GM12865 (cell line): ENCODE measurements around the gene NTRK2.

Experiments
- DNase-seq: peaks from one replicate; pipeline ENCODE4 v3.0.0; 2010; ENCODE audit warnings: low read depth
- H3K4me3 ChIP-seq: 2 replicates; pipeline ENCODE4 v1.5.1; 2011; ENCODE audit warnings: mild to moderate bottlenecking, low read depth, low read length, control low read depth
- TF ChIP-seq, protein P1 (sequence below): IDR thresholded peaks from 2 replicates; pipeline ENCODE4 v1.5.1; 2011; ENCODE audit warnings: low read length, control low read depth, low read depth, inconsistent platforms; ENCODE audit not compliant: insufficient read depth; ENCODE audit errors: missing control alignments

The NTRK2 gene

DNA sequence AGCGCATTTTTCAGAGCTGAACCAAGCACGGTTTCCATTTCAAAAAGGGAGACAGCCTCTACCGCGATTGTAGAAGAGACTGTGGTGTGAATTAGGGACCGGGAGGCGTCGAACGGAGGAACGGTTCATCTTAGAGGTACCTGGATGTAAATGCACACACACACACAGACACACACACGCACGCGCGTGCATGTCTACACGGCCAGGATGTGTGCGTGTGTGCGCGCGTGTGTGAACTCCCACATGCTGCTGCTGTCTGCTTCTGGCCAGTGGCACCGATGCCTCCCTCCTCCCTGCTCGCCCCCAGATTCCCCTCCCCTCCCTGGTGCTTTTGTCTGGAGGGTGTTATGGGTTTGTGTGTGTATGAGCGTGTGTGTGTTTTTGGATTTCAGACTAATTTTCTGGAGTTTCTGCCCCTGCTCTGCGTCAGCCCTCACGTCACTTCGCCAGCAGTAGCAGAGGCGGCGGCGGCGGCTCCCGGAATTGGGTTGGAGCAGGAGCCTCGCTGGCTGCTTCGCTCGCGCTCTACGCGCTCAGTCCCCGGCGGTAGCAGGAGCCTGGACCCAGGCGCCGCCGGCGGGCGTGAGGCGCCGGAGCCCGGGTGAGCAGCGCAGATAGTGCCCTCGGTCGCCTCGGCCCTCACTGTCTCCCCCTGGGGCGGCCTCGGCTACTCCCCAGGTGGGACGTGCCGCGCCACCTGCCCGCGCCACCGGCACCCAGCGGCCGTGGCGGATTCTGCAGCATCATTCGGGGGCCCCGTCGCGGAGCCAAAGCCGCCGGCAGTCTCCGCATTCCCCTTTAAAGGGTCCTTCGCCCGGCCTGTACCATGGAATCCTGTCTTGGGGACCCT lies at the start of gene NTRK2:
Gene NTRK2, plus strand, starts transcription at position 442 of the 850 bp plus-strand sequence. CDS start 1,020 bp downstream, outside the sequence.
- TF ChIP-seq, protein P1, sequence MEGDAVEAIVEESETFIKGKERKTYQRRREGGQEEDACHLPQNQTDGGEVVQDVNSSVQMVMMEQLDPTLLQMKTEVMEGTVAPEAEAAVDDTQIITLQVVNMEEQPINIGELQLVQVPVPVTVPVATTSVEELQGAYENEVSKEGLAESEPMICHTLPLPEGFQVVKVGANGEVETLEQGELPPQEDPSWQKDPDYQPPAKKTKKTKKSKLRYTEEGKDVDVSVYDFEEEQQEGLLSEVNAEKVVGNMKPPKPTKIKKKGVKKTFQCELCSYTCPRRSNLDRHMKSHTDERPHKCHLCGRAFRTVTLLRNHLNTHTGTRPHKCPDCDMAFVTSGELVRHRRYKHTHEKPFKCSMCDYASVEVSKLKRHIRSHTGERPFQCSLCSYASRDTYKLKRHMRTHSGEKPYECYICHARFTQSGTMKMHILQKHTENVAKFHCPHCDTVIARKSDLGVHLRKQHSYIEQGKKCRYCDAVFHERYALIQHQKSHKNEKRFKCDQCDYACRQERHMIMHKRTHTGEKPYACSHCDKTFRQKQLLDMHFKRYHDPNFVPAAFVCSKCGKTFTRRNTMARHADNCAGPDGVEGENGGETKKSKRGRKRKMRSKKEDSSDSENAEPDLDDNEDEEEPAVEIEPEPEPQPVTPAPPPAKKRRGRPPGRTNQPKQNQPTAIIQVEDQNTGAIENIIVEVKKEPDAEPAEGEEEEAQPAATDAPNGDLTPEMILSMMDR: peak; percentile 27
- DNase-seq: peak; percentile 28
- peak within 1 kb of the TSS; percentile 37 for H3K4me3 ChIP-seq

DNA sequence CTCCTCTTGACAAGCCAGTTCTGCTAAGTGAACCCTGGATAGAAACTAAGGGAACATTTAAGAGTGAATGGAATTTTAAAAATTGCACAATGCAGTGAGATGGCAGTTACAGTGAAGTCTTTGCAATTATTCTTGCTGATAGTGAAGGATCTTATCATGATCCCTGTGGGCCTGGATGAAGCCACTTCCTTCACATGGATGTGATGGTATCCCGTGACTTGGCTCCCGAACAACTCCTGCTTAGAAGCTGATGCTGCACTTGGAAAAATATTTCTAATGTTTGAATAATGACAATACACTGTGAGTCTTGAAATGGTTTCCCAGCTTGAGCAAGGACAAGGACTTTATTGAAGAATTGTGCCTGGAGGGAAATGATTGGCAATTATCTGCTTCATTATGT lies 49.2 kb upstream of the NTRK2 start:
- TF ChIP-seq, protein P1: no peak
- no peak overlapping the region for H3K4me3 ChIP-seq
- DNase-seq: no peak

DNA sequence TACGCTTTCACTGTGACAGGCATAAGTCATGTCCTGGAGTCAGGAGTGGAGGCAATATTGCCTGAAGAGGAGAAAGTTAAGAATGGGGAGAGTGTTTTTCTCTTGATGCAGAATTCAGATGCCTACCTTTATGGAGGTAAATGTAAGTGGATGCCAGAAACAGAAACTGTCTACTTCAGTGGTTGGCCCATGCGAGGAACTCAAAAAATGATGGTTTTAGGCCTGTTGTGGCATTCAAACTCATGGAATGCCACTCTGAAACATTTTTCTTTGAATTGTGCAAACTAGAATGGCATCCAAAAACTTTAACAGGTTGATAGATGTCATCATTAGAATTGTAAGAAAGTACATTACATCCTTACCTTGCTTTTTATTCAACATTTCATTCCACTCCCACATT lies 47.7 kb upstream of the NTRK2 start:
- no peak overlapping the region for H3K4me3 ChIP-seq
- no peak for DNase-seq
- TF ChIP-seq, protein P1: no peak

DNA sequence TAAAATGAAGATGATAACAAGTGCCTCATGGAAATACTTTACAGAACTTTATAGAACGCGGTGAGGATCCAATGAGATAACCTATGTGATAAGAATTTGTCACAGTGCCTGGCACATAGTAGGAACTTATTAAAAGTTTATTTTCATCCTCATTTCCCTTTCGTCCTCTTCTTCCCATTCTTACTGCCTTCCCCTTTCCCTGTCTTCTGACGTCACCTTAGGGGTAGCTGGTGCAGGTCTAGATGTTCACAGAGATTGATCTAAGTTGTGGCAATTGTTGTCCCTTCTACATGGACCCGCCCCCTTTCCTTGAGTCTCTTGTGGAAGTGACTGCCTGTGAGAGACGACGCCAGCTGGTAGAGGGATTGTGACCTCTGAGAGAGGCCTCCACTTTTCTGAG lies 46.5 kb upstream of the NTRK2 start:
- no peak for DNase-seq
- TF ChIP-seq, protein P1: no peak
- no peak overlapping the region for H3K4me3 ChIP-seq

DNA sequence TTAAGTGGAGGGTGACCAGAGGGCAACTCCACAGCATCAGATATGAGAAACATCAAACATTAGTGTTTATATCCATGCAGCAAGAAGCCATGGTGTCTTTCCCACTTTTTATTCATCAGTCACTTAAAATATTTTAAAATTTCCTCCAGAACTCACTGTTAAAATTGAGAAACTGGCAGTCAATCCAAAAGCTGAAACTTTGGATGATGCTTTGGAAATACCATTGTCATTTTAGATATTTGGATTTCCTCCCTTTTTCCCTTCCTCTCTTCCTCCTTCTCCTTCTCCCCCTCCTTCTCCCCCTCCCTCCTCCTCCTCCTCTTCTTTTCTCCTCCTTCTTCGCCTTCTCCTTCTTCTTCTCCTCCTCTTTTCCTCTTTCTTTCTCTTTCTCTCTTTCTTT lies 33.1 kb upstream of the NTRK2 start:
- DNase-seq: no peak
- TF ChIP-seq, protein P1: no peak
- H3K4me3 ChIP-seq: no peak overlapping the region

DNA sequence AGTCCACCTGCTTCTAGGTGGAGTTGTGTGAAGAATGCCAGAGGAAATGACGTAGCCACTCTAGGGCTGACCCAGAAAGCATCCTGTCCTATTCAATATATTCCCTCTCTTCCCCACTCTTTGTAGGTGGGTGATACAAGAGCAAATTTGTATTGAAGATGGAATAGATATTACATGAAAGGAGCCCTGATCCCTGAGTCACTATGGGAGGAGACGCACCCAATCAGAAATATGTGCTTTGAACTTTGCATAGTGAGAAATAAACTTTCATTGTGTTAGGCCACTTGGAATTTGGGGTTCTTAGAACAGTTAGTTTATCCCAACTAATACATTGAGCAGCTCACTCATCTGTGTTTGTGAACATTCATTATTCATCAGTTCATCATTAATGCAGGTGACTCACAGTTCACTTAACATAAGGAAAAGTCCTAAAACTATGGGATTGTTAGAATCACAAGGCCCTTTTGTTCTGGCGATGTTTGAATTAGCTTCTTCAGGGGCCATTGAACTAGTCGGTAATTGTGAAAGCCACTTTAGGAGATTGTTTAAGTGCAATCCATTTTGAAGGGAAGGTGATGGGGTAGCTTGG lies 26.9 kb upstream of the NTRK2 start:
- TF ChIP-seq, protein P1: no peak
- DNase-seq: no peak
- H3K4me3 ChIP-seq: no peak overlapping the region
